ENCODE measurements around the gene C12orf54. TPM values are rescaled to one million over a fixed set of nuclear protein-coding genes. Genes with fewer than 3 reads are reported as not detected.

The C12orf54 gene
- total RNA-seq, 1 experiment from 2014 or later, result not detected

DNA sequence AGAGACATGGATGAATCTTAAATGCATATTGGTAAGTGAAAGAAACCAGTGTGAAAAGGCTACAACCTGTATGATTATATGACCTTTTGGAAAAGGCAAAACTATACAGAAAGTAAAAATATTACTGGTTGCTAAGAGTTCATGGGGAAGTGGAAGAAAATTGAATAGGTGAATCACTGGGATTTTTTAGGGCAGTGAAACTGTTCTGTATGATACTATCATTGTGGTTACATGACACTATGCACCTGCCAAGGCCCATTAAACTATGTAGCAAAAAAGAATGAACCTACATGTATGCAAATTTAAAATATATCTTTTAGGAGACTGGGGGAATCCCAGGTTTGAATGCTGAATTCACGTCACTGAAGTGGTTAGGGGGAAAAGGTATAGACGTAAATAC, 30.6 kb downstream of the C12orf54 start:
- Histone ChIP-seq H3K23me2 (ENCODE audit: insufficient read length, low read depth, low read length, poor library complexity, severe bottlenecking) (no peaks in the 10 kb centered on the region), H3K4me2 (ENCODE audit: insufficient read depth, insufficient read length, low read length) (no peak overlapping the region), H3K4ac (ENCODE audit: low read depth, low read length) (no peak overlapping the region), H2BK12ac (ENCODE audit: insufficient read length, low read depth, low read length) (no peak overlapping the region), H3K56ac (ENCODE audit: insufficient read length, low read depth, low read length) (no peak overlapping the region), H3K18ac (ENCODE audit: insufficient read length, low read depth, low read length) (no peak overlapping the region), H3K9me3 (ENCODE audit: control insufficient read depth, low read depth, low read length) (peaks cover 6% of the 10 kb centered on the region), H3K4me1 (ENCODE audit: insufficient read depth, low read length) (no peaks in the 10 kb centered on the region), H3K27me3 (ENCODE audit: insufficient read depth, low read length) (no peaks in the 10 kb centered on the region), H2BK15ac (ENCODE audit: low read depth, low read length) (no peak overlapping the region), H3K23ac (ENCODE audit: insufficient read length, low read depth, low read length) (no peak overlapping the region), H3K9ac (ENCODE audit: extremely low read depth, insufficient read length, low read length) (no peak overlapping the region), H2BK120ac (ENCODE audit: low read depth, low read length, poor library complexity, severe bottlenecking) (no peak overlapping the region), H2BK5ac (ENCODE audit: insufficient read length, low read length) (no peak overlapping the region), H4K5ac (ENCODE audit: insufficient read length, low read depth, low read length) (no peak overlapping the region), H2AK5ac (ENCODE audit: insufficient read length, low read length) (no peak overlapping the region), H3K79me2 (ENCODE audit: insufficient read depth, low read length) (no peaks in the 10 kb centered on the region), H3T11ph (ENCODE audit: low read length) (no peak overlapping the region), H2BK20ac (ENCODE audit: low read depth, low read length, poor library complexity, severe bottlenecking) (no peak overlapping the region), H4K91ac (ENCODE audit: insufficient read length, low read depth, low read length) (no peak overlapping the region), H4K20me1 (ENCODE audit: control insufficient read depth, insufficient read depth, insufficient read length) (no peaks in the 10 kb centered on the region), H2AFZ (ENCODE audit: low read length) (no peak overlapping the region), H4K8ac (replicated peaks; ENCODE audit: insufficient read length, low read depth, low read length) (no peak overlapping the region), H3K14ac (ENCODE audit: insufficient read depth, low read length) (no peak overlapping the region), H3K79me1 (ENCODE audit: insufficient read depth, low read depth, low read length, poor library complexity, severe bottlenecking) (no peaks in the 10 kb centered on the region), H3K27ac (ENCODE audit: insufficient read length, low read depth, low read length) (no peak overlapping the region)
- Mint-ChIP-seq H3K4me3 (no peak overlapping the region), H3K27ac (no peak overlapping the region), H3K4me1 (no peaks in the 10 kb centered on the region), H3K9me3 (peaks cover 44 to 60% of the 10 kb centered on the region in 2 experiments), H3K27me3 (ENCODE audit: low read depth) (no peaks in the 10 kb centered on the region), H3K36me3 (ENCODE audit: insufficient read depth in 1 of 3, low read depth in 3 of 3) (peaks cover 0 to 3% (median 1%) of the 10 kb centered on the region in 3 experiments; a peak in 2 of 7 replicates)
- no CpG with 5 or more reads among the region's 2 CpGs for WGBS (ENCODE audit: extremely low coverage, insufficient read length, low lambda C conversion rate)
- no peak for DNase-seq
- TF ChIP-seq, protein P1, sequence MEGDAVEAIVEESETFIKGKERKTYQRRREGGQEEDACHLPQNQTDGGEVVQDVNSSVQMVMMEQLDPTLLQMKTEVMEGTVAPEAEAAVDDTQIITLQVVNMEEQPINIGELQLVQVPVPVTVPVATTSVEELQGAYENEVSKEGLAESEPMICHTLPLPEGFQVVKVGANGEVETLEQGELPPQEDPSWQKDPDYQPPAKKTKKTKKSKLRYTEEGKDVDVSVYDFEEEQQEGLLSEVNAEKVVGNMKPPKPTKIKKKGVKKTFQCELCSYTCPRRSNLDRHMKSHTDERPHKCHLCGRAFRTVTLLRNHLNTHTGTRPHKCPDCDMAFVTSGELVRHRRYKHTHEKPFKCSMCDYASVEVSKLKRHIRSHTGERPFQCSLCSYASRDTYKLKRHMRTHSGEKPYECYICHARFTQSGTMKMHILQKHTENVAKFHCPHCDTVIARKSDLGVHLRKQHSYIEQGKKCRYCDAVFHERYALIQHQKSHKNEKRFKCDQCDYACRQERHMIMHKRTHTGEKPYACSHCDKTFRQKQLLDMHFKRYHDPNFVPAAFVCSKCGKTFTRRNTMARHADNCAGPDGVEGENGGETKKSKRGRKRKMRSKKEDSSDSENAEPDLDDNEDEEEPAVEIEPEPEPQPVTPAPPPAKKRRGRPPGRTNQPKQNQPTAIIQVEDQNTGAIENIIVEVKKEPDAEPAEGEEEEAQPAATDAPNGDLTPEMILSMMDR (conservative IDR thresholded peaks at IDR 0.05), result no peak
